ENCODE data around the gene CST9L.

Gene CST9L

GRCh38 chr20:23544133-23544532 lies 24.2 kb downstream of the CST9L start:
- H3K9me3 ChIP-seq (ENCODE audit: control insufficient read depth, low read length): no peaks in the 10 kb centered on the region
- H2AFZ ChIP-seq: no peak overlapping the region
- H3K4me3 ChIP-seq (ENCODE audit: low read depth, low read length): no peak overlapping the region
- H3K4me2 ChIP-seq (ENCODE audit: low read length): no peak overlapping the region
- no peak overlapping the region for H3K9ac ChIP-seq
- no peaks in the 10 kb centered on the region for H3K4me1 ChIP-seq
- no peaks in the 10 kb centered on the region for H3K79me2 ChIP-seq
- no peak for TF ChIP-seq CTCF (IDR thresholded peaks at IDR 0.05)
- no peak overlapping the region for H3K27ac ChIP-seq
- H3K27me3 ChIP-seq (ENCODE audit: control insufficient read depth, insufficient read depth, low read length): no peaks in the 10 kb centered on the region
- H3K36me3 ChIP-seq (ENCODE audit: control insufficient read depth, insufficient read depth, low read length): no peaks in the 10 kb centered on the region

- Histone ChIP-seq H2AFZ (no peak overlapping the region), H3K4me2 (ENCODE audit: low read length) (no peak overlapping the region), H3K36me3 (ENCODE audit: control insufficient read depth, insufficient read depth, low read length) (no peaks in the 10 kb centered on the region), H3K9me3 (ENCODE audit: control insufficient read depth, low read length) (no peaks in the 10 kb centered on the region), H3K9ac (no peak overlapping the region), H3K79me2 (no peaks in the 10 kb centered on the region), H3K27ac (no peak overlapping the region), H3K27me3 (ENCODE audit: control insufficient read depth, insufficient read depth, low read length) (no peaks in the 10 kb centered on the region), H3K4me1 (no peaks in the 10 kb centered on the region), H3K4me3 (ENCODE audit: low read depth, low read length) (no peak overlapping the region)
- TF ChIP-seq CTCF (IDR thresholded peaks at IDR 0.05): no peak
These were observed 25.5 kb downstream of the CST9L start for GRCh38 chr20:23542801-23543200.

- H3K4me1 ChIP-seq: no peaks in the 10 kb centered on the region
- no peaks in the 10 kb centered on the region for H3K36me3 ChIP-seq (ENCODE audit: control insufficient read depth, insufficient read depth, low read length)
- no peak overlapping the region for H3K4me2 ChIP-seq (ENCODE audit: low read length)
- no peak overlapping the region for H3K9ac ChIP-seq
- no peak overlapping the region for H3K4me3 ChIP-seq (ENCODE audit: low read depth, low read length)
- TF ChIP-seq CTCF (IDR thresholded peaks at IDR 0.05): no peak
- no peaks in the 10 kb centered on the region for H3K9me3 ChIP-seq (ENCODE audit: control insufficient read depth, low read length)
- no peaks in the 10 kb centered on the region for H3K27me3 ChIP-seq (ENCODE audit: control insufficient read depth, insufficient read depth, low read length)
- no peaks in the 10 kb centered on the region for H3K79me2 ChIP-seq
- no peak overlapping the region for H3K27ac ChIP-seq
- H2AFZ ChIP-seq: no peak overlapping the region
These were observed 26.5 kb downstream of the CST9L start for GRCh38 chr20:23541776-23542175.

- H3K27ac ChIP-seq: no peak overlapping the region
- TF ChIP-seq CTCF (IDR thresholded peaks at IDR 0.05): no peak
- H3K79me2 ChIP-seq: no peaks in the 10 kb centered on the region
- H3K4me2 ChIP-seq (ENCODE audit: low read length): no peak overlapping the region
- H3K9ac ChIP-seq: no peak overlapping the region
- no peaks in the 10 kb centered on the region for H3K9me3 ChIP-seq (ENCODE audit: control insufficient read depth, low read length)
- H3K4me1 ChIP-seq: no peaks in the 10 kb centered on the region
- H3K4me3 ChIP-seq (ENCODE audit: low read depth, low read length): no peak overlapping the region
- H3K36me3 ChIP-seq (ENCODE audit: control insufficient read depth, insufficient read depth, low read length): no peaks in the 10 kb centered on the region
- no peak overlapping the region for H2AFZ ChIP-seq
- no peaks in the 10 kb centered on the region for H3K27me3 ChIP-seq (ENCODE audit: control insufficient read depth, insufficient read depth, low read length)
These were observed 27.0 kb downstream of the CST9L start for GRCh38 chr20:23541330-23541729.

- H3K9me3 ChIP-seq (ENCODE audit: control insufficient read depth, low read length): no peaks in the 10 kb centered on the region
- no peak overlapping the region for H3K4me3 ChIP-seq (ENCODE audit: low read depth, low read length)
- TF ChIP-seq CTCF (IDR thresholded peaks at IDR 0.05): no peak
- H3K4me1 ChIP-seq: no peaks in the 10 kb centered on the region
- no peak overlapping the region for H3K4me2 ChIP-seq (ENCODE audit: low read length)
- H2AFZ ChIP-seq: no peak overlapping the region
- H3K9ac ChIP-seq: no peak overlapping the region
- no peaks in the 10 kb centered on the region for H3K27me3 ChIP-seq (ENCODE audit: control insufficient read depth, insufficient read depth, low read length)
- no peaks in the 10 kb centered on the region for H3K79me2 ChIP-seq
- H3K36me3 ChIP-seq (ENCODE audit: control insufficient read depth, insufficient read depth, low read length): no peaks in the 10 kb centered on the region
- no peak overlapping the region for H3K27ac ChIP-seq
These were observed 27.7 kb downstream of the CST9L start for GRCh38 chr20:23540624-23541023.
